Liver (tissue), 9 donors: ENCODE measurements around the gene GNPTAB. TPM values are rescaled to one million over a fixed set of nuclear protein-coding genes. Genes with fewer than 3 reads are reported as not detected.

ENCODE experiments used
- DNase-seq: peaks from one replicate; pipeline ENCODE4 v3.0.0-alpha.2; 2017; ENCODE audit warnings: low spot score
- H3K27ac ChIP-seq, 2 donors: one replicate each; pipeline ENCODE4 v1.7.0; 2013; ENCODE audit warnings: inconsistent platforms in 2 of 2, low read length in 2 of 2, control low read depth in 1 of 2, low read depth in 1 of 2, mild to moderate bottlenecking in 1 of 2
- H3K27me3 ChIP-seq, 4 donors: one replicate each; pipeline versions ENCODE4 v1.6.1 to v1.7.0; 2013; ENCODE audit warnings: low read length in 3 of 4, inconsistent platforms in 1 of 4, mild to moderate bottlenecking in 1 of 4, moderate library complexity in 1 of 4; ENCODE audit not compliant: control insufficient read depth in 4 of 4, insufficient read depth in 4 of 4
- H3K36me3 ChIP-seq, 4 donors: one replicate each; pipeline versions ENCODE4 v1.6.1 to v1.7.0; 2013; ENCODE audit warnings: low read length in 3 of 4, mild to moderate bottlenecking in 3 of 4, low read depth in 1 of 4, moderate library complexity in 1 of 4; ENCODE audit not compliant: control insufficient read depth in 4 of 4, insufficient read depth in 3 of 4
- H3K4me1 ChIP-seq, 4 donors: one replicate each; pipeline versions ENCODE4 v1.6.1 to v1.7.0; 2013; ENCODE audit warnings: low read length in 3 of 4, mild to moderate bottlenecking in 3 of 4, moderate library complexity in 1 of 4; ENCODE audit not compliant: control insufficient read depth in 4 of 4, insufficient read depth in 4 of 4
- H3K4me3 ChIP-seq, 3 donors: one replicate each; pipeline versions ENCODE4 v1.6.1 to v1.7.0; 2013; ENCODE audit warnings: low read length in 3 of 3, control low read depth in 1 of 3, low read depth in 1 of 3, mild to moderate bottlenecking in 1 of 3
- H3K9ac ChIP-seq, 2 donors: one replicate each; pipeline ENCODE4 v1.7.0; 2013; ENCODE audit warnings: low read length in 2 of 2, mild to moderate bottlenecking in 2 of 2, moderate library complexity in 2 of 2, control low read depth in 1 of 2, low read depth in 1 of 2
- H3K9me3 ChIP-seq, 4 donors: one replicate each; pipeline versions ENCODE4 v1.6.1 to v1.7.0; 2013; ENCODE audit warnings: low read length in 3 of 4; ENCODE audit not compliant: control insufficient read depth in 4 of 4
- EGR1 ChIP-seq, 2 donors: IDR thresholded peaks; 2 replicates each; pipeline ENCODE4 v1.6.1; 2016 to 2018; ENCODE audit warnings: antibody characterized with exemption in 2 of 2, low read depth in 2 of 2
- FOXA1 ChIP-seq: IDR thresholded peaks from 2 replicates; pipeline ENCODE4 v1.6.1; 2016; ENCODE audit warnings: antibody characterized with exemption
- FOXA2 ChIP-seq: IDR thresholded peaks from 2 replicates; pipeline ENCODE4 v1.6.1; 2016; ENCODE audit warnings: antibody characterized with exemption
- GABPA ChIP-seq, 2 donors: IDR thresholded peaks in 1 of 2; conservative IDR thresholded peaks in 1 of 2; 2 replicates each; pipeline ENCODE4 v1.6.1; 2016; ENCODE audit warnings: antibody characterized with exemption in 2 of 2, mild to moderate bottlenecking in 1 of 2, moderate library complexity in 1 of 2
- HNF4A ChIP-seq, 2 donors: conservative IDR thresholded peaks; 2 replicates each; pipeline ENCODE4 v1.6.1; 2016; ENCODE audit warnings: antibody characterized with exemption in 2 of 2, mild to moderate bottlenecking in 2 of 2
- JUND ChIP-seq, 2 donors: IDR thresholded peaks; 2 replicates each; pipeline ENCODE4 v1.6.1; 2016; ENCODE audit warnings: antibody characterized with exemption in 2 of 2
- NR2F2 ChIP-seq: IDR thresholded peaks from 2 replicates; pipeline ENCODE4 v1.6.1; 2016; ENCODE audit warnings: antibody characterized with exemption
- RAD21 ChIP-seq, 2 donors: IDR thresholded peaks; 2 replicates each; pipeline ENCODE4 v1.6.1; 2016; ENCODE audit warnings: antibody characterized with exemption in 2 of 2, mild to moderate bottlenecking in 2 of 2
- RXRA ChIP-seq, 2 donors: IDR thresholded peaks; 2 replicates each; pipeline ENCODE4 v1.6.1; 2017 to 2018; ENCODE audit warnings: antibody characterized with exemption in 2 of 2, mild to moderate bottlenecking in 1 of 2
- SP1 ChIP-seq: IDR thresholded peaks from 2 replicates; pipeline ENCODE4 v1.6.1; 2018; ENCODE audit warnings: antibody characterized with exemption, mild to moderate bottlenecking
- TAF1 ChIP-seq: conservative IDR thresholded peaks from 2 replicates; pipeline ENCODE4 v1.6.1; 2016; ENCODE audit warnings: antibody characterized with exemption, mild to moderate bottlenecking
- YY1 ChIP-seq: IDR thresholded peaks from 2 replicates; pipeline ENCODE4 v1.6.1; 2016; ENCODE audit warnings: antibody characterized with exemption, mild to moderate bottlenecking
- WGBS: extraction: QIAGEN DNeasy Blood & Tissue Kit; methylation state at CpG from one replicate; pipeline ENCODE4 v1.1.7; 2013; 5-methylcytosine and 5-hydroxymethylcytosine counted together
- polyA plus RNA-seq, 2 donors: library from polyadenylated mRNA; stranded (reverse) in 1 of 2; unstranded in 1 of 2; fragments of 200-250 nt in 1 of 2; fragments of >200 nt in 1 of 2; fragmentation: Nextera tagmentation in 1 of 2; extraction: Ambion mirVana in 1 of 2; gene quantifications; one replicate each; pipeline versions ENCODE4 v1.2.1 to v1.2.3, GENCODE V29; 2013 to 2015
- total RNA-seq, 2 donors: library from RNA; depleted of rRNA; stranded (reverse); fragments of >200 nt; gene quantifications; one replicate each; pipeline ENCODE4 v1.2.3, GENCODE V29; 2014
- TF ChIP-seq, protein P1 (sequence below): IDR thresholded peaks from 2 replicates; pipeline ENCODE4 v1.6.1; 2016; ENCODE audit warnings: antibody characterized with exemption
- TF ChIP-seq, protein P2 (sequence below): IDR thresholded peaks from 2 replicates; pipeline ENCODE4 v1.6.1; 2016; ENCODE audit warnings: antibody characterized with exemption, mild to moderate bottlenecking
- TF ChIP-seq, protein P3 (sequence below): IDR thresholded peaks from 2 replicates; pipeline ENCODE4 v1.6.1; 2016; ENCODE audit warnings: antibody characterized with exemption
- TF ChIP-seq, protein P4 (sequence below): IDR thresholded peaks from 2 replicates; pipeline ENCODE4 v1.6.1; 2016; ENCODE audit warnings: antibody characterized with exemption
- TF ChIP-seq, protein P5 (sequence below): fragments of 150-350 bp; IDR thresholded peaks from 2 replicates; pipeline ENCODE4 v1.5.1; 2017; ENCODE audit warnings: improper control_type of control experiment, low read depth, low read length; ENCODE audit not compliant: missing input control
- donor health status: healthy.
- donor health status: healthy.
- donor health status: healthy.
- donor health status: healthy.
- donor health status: healthy.

GNPTAB gene
- total and polyA plus RNA-seq, 4 donors, result 4.6 to 11.1 (median 7.7) TPM

DNA sequence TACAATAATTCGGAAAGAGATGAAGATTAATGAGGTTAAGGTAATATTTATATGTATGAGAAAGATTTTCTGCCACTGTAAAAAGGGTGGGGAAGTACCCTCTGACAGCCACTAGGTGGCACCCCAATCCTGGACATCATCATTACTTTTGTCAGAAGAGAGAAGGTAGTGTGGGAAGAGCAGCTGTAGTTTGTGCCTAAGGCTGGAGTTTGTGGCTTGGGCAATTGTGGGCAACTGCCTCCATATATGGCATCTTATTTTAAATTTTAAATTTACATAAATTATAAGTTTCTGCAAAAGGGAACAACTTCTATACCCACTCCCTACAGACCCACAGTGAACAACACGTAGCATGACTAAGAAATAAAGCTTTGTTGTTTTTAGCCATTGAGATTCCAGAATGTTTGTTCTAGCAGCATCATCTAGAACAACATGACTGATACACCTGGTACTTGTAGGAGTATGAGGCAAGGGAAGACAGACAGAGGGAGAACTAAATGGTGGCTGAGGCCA, 57.1 kb downstream of the GNPTAB start:
- peak; percentile 67 for DNase-seq
- peaks cover 0 to 2% (median 0%) of the 10 kb centered on the region in 4 donors for H3K36me3 ChIP-seq

DNA sequence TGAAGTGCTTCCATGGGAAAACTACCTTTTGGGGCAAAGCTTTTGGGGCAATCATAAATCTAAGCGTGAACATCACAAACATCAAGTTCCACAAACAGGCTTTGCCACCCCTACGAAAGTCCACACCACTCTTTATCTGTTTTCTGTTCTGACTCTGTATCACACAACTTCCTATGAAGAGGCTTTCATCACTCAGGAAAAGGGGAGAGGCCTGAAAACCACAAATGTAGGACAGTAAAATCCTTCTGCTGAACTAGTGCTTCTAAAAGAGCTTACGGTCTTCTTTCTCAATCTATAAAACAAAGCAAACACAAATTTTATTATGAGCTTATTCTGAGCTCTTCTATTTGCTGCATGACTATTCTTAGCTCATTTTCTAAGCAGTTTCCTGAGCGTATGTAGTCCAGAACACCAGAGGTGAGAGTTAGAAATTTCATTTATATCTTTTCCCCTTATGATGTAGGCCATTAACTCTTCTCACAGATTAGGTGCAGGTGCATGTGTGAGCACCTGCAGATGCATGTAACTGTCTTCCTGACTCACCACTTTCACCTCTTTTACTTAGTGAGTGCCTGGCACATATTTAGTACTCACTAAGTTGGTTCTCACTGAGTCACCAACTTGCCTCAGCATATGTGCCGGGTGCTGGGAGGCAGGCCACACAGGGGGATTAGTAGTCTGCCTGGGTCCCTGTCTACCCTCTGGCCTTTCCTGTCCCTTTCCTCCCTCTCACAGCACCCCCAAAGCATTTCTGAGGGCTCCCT, 58.6 kb downstream of the GNPTAB start:
- H3K27me3 ChIP-seq, result no peaks in the 10 kb centered on the region
- WGBS, result 78% methylated on average over 5 of the region's 5 CpGs
- TF ChIP-seq NR2F2 (no peak), JUND (IDR thresholded peaks at IDR 0.05) (no peak), GABPA (IDR thresholded peaks at IDR 0.05 in 1 of 2, conservative IDR thresholded peaks at IDR 0.05 in 1 of 2) (no peak), RXRA (IDR thresholded peaks at IDR 0.05) (no peak), FOXA1 (no peak), TAF1 (no peak), HNF4A (conservative IDR thresholded peaks at IDR 0.05) (no peak), FOXA2 (no peak), RAD21 (IDR thresholded peaks at IDR 0.05) (no peak), SP1 (no peak), YY1 (no peak)
- TF ChIP-seq, protein P1, sequence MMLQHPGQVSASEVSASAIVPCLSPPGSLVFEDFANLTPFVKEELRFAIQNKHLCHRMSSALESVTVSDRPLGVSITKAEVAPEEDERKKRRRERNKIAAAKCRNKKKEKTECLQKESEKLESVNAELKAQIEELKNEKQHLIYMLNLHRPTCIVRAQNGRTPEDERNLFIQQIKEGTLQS, result no peak
- TF ChIP-seq, protein P2, sequence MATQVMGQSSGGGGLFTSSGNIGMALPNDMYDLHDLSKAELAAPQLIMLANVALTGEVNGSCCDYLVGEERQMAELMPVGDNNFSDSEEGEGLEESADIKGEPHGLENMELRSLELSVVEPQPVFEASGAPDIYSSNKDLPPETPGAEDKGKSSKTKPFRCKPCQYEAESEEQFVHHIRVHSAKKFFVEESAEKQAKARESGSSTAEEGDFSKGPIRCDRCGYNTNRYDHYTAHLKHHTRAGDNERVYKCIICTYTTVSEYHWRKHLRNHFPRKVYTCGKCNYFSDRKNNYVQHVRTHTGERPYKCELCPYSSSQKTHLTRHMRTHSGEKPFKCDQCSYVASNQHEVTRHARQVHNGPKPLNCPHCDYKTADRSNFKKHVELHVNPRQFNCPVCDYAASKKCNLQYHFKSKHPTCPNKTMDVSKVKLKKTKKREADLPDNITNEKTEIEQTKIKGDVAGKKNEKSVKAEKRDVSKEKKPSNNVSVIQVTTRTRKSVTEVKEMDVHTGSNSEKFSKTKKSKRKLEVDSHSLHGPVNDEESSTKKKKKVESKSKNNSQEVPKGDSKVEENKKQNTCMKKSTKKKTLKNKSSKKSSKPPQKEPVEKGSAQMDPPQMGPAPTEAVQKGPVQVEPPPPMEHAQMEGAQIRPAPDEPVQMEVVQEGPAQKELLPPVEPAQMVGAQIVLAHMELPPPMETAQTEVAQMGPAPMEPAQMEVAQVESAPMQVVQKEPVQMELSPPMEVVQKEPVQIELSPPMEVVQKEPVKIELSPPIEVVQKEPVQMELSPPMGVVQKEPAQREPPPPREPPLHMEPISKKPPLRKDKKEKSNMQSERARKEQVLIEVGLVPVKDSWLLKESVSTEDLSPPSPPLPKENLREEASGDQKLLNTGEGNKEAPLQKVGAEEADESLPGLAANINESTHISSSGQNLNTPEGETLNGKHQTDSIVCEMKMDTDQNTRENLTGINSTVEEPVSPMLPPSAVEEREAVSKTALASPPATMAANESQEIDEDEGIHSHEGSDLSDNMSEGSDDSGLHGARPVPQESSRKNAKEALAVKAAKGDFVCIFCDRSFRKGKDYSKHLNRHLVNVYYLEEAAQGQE, result no peak
- TF ChIP-seq, protein P3, sequence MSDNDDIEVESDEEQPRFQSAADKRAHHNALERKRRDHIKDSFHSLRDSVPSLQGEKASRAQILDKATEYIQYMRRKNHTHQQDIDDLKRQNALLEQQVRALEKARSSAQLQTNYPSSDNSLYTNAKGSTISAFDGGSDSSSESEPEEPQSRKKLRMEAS, result no peak
- TF ChIP-seq, protein P4, sequence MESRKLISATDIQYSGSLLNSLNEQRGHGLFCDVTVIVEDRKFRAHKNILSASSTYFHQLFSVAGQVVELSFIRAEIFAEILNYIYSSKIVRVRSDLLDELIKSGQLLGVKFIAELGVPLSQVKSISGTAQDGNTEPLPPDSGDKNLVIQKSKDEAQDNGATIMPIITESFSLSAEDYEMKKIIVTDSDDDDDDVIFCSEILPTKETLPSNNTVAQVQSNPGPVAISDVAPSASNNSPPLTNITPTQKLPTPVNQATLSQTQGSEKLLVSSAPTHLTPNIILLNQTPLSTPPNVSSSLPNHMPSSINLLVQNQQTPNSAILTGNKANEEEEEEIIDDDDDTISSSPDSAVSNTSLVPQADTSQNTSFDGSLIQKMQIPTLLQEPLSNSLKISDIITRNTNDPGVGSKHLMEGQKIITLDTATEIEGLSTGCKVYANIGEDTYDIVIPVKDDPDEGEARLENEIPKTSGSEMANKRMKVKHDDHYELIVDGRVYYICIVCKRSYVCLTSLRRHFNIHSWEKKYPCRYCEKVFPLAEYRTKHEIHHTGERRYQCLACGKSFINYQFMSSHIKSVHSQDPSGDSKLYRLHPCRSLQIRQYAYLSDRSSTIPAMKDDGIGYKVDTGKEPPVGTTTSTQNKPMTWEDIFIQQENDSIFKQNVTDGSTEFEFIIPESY, result no peak
- TF ChIP-seq, protein P5, sequence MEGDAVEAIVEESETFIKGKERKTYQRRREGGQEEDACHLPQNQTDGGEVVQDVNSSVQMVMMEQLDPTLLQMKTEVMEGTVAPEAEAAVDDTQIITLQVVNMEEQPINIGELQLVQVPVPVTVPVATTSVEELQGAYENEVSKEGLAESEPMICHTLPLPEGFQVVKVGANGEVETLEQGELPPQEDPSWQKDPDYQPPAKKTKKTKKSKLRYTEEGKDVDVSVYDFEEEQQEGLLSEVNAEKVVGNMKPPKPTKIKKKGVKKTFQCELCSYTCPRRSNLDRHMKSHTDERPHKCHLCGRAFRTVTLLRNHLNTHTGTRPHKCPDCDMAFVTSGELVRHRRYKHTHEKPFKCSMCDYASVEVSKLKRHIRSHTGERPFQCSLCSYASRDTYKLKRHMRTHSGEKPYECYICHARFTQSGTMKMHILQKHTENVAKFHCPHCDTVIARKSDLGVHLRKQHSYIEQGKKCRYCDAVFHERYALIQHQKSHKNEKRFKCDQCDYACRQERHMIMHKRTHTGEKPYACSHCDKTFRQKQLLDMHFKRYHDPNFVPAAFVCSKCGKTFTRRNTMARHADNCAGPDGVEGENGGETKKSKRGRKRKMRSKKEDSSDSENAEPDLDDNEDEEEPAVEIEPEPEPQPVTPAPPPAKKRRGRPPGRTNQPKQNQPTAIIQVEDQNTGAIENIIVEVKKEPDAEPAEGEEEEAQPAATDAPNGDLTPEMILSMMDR, result no peak
- no peak overlapping the region for H3K9ac ChIP-seq
- H3K4me1 ChIP-seq, result no peaks in the 10 kb centered on the region
- DNase-seq, result no peak
- no peak overlapping the region for H3K4me3 ChIP-seq
- no peaks in the 10 kb centered on the region for H3K9me3 ChIP-seq
- no peak overlapping the region for H3K27ac ChIP-seq
- H3K36me3 ChIP-seq, result peaks cover 0 to 2% (median 0%) of the 10 kb centered on the region in 4 donors

More for the DNA sequence above, 57.1 kb downstream of the GNPTAB start:
- no peaks in the 10 kb centered on the region for H3K4me1 ChIP-seq
- 47% methylated on average over 2 of the region's 2 CpGs for WGBS
- no peak for TF ChIP-seq JUND (IDR thresholded peaks at IDR 0.05)
- TF ChIP-seq NR2F2, result no peak
- no peak for TF ChIP-seq YY1
- no peak for TF ChIP-seq EGR1 (IDR thresholded peaks at IDR 0.05; ENCODE audit: low read depth in 2 of 2)
- TF ChIP-seq, protein P5, result peak; percentile 99
- TF ChIP-seq SP1, result no peak
- TF ChIP-seq RAD21 (IDR thresholded peaks at IDR 0.05), result peak; percentile 95 to 96
- no peaks in the 10 kb centered on the region for H3K27me3 ChIP-seq
- no peak overlapping the region for H3K27ac ChIP-seq
- no peak overlapping the region for H3K4me3 ChIP-seq
- H3K9me3 ChIP-seq, result no peaks in the 10 kb centered on the region
- no peak overlapping the region for H3K9ac ChIP-seq
